Caco-2 (cell line): ENCODE data around the gene TAF6L. TPM values are rescaled to one million over a fixed set of nuclear protein-coding genes. Genes with fewer than 3 reads are reported as not detected.

Source experiments
- BruUV-seq: library from RNA; stranded (reverse); fragments of 400-500 nt; replicated peaks from 2 replicates; lab custom pipeline; 2021; lab: Mats Ljungman, UMichigan
- CTCF ChIA-PET: fragments of 300-600 bp; sonication (Branson Sonifier 250); formaldehyde crosslinking; loops from one replicate; lab custom pipeline; 2022; ENCODE audit warnings: antibody characterized with exemption; lab: Charles Lee
- POLR2A ChIA-PET: fragments of 300-600 bp; sonication (Branson Sonifier 250); formaldehyde crosslinking; loops from one replicate; lab custom pipeline; 2022; ENCODE audit warnings: antibody characterized with exemption; lab: Charles Lee
- DNase-seq, 2 experiments: peaks; one replicate each; pipeline versions ENCODE4 v3.0.0 to v3.0.0-alpha.2; 2020 to 2022
- H3K27me3 ChIP-seq: replicated peaks from 2 replicates; pipeline ENCODE4 v1.6.0; 2011; ENCODE audit warnings: low read length; ENCODE audit not compliant: control insufficient read depth, insufficient read depth
- H3K36me3 ChIP-seq: 2 replicates; pipeline ENCODE4 v1.5.1; 2011; ENCODE audit warnings: low read length; ENCODE audit not compliant: control insufficient read depth, insufficient read depth
- H3K4me1 ChIP-seq: fragments of 250-450 bp; sonication (Bioruptor Pico); 2 replicates; pipeline ENCODE4 v1.5.1; 2020; ENCODE audit warnings: mild to moderate bottlenecking
- H3K4me3 ChIP-seq: 2 replicates; pipeline ENCODE4 v1.5.1; 2011; ENCODE audit warnings: low read depth, mild to moderate bottlenecking, control low read depth, low read length
- H3K9me3 ChIP-seq: fragments of 250-450 bp; sonication (Bioruptor Pico); 2 replicates; pipeline ENCODE4 v1.5.1; 2020; ENCODE audit warnings: mild to moderate bottlenecking, moderate library complexity
- H3K27ac Mint-ChIP-seq: one replicate; pipeline ENCODE4 v1.8.0; 2022; ENCODE audit warnings: mixed read lengths; ENCODE audit not compliant: unreplicated experiment
- H3K27me3 Mint-ChIP-seq: one replicate; pipeline ENCODE4 v1.8.0; 2022; ENCODE audit warnings: mixed read lengths; ENCODE audit not compliant: insufficient read depth, unreplicated experiment
- H3K36me3 Mint-ChIP-seq: one replicate; pipeline ENCODE4 v1.8.0; 2022; ENCODE audit warnings: mild to moderate bottlenecking, mixed read lengths; ENCODE audit not compliant: insufficient read depth, unreplicated experiment
- H3K4me1 Mint-ChIP-seq: one replicate; pipeline ENCODE4 v1.8.0; 2022; ENCODE audit warnings: low read depth, mixed read lengths; ENCODE audit not compliant: unreplicated experiment
- H3K4me3 Mint-ChIP-seq: one replicate; pipeline ENCODE4 v1.8.0; 2022; ENCODE audit warnings: mild to moderate bottlenecking, moderate library complexity, mixed read lengths; ENCODE audit not compliant: unreplicated experiment
- H3K9me3 Mint-ChIP-seq: one replicate; pipeline ENCODE4 v1.8.0; 2022; ENCODE audit warnings: mixed read lengths; ENCODE audit not compliant: unreplicated experiment
- intact Hi-C: fragments of 100-400 bp; cut with micrococcal nuclease; formaldehyde crosslinking; loops from one replicate; pipeline ENCODE4 v1.10.0; 2022; ENCODE audit not compliant: unreplicated experiment
- total RNA-seq: library from RNA; stranded (reverse); gene quantifications from 2 replicates; pipeline ENCODE4 v1.2.3, GENCODE V29; 2022
- TF ChIP-seq, protein P1 (sequence below), 2 experiments: fragments of 200-600 bp in 1 of 2; IDR thresholded peaks; 1 replicate in 1 of 2; 2 replicates in 1 of 2; pipeline versions ENCODE4 v1.5.1 to v1.8.0; 2011 to 2022; ENCODE audit warnings: antibody characterized with exemption in 1 of 2, control low read depth in 1 of 2, inconsistent platforms in 1 of 2, low read depth in 1 of 2, low read length in 1 of 2, mild to moderate bottlenecking in 1 of 2, moderate library complexity in 1 of 2; ENCODE audit not compliant: insufficient read depth in 1 of 2, severe bottlenecking in 1 of 2, unreplicated experiment in 1 of 2

The TAF6L gene
- total RNA-seq, 1 experiment from 2014 or later: 26.8 TPM

DNA sequence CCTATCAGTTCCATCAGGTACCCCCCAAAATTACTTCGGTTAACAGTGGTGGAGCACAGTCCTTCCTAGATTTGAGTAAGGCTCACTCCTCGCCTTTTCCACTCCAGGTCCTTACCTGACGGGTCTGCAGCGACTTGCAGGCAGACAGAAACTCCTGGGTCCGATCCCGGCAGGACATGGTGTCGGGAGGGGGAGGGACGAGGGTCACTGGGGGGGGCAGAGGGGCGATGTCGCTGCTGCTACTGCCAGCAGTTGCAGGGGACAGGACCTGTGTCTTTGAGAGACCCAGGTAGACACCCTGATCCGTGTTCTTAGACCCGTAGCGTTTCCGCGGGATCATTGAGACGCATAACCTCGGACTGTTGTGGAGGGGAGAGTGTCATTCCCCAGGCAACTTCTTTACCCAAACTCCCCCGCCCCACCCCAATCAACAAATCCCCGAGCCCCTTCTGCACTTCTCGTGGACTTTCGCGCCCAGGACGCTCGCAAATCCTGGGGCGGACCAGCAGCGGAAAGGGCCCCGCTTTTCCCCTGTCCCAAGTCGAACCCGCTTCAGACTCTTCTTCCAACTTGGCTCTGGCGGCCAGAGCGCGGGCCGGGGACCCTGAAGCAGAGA lies 59.8 kb downstream of the TAF6L start:
- H3K9me3 ChIP-seq: no peaks in the 10 kb centered on the region
- H3K27me3 ChIP-seq: no peaks in the 10 kb centered on the region
- H3K4me1 ChIP-seq: no peaks in the 10 kb centered on the region
- TF ChIP-seq, protein P1, sequence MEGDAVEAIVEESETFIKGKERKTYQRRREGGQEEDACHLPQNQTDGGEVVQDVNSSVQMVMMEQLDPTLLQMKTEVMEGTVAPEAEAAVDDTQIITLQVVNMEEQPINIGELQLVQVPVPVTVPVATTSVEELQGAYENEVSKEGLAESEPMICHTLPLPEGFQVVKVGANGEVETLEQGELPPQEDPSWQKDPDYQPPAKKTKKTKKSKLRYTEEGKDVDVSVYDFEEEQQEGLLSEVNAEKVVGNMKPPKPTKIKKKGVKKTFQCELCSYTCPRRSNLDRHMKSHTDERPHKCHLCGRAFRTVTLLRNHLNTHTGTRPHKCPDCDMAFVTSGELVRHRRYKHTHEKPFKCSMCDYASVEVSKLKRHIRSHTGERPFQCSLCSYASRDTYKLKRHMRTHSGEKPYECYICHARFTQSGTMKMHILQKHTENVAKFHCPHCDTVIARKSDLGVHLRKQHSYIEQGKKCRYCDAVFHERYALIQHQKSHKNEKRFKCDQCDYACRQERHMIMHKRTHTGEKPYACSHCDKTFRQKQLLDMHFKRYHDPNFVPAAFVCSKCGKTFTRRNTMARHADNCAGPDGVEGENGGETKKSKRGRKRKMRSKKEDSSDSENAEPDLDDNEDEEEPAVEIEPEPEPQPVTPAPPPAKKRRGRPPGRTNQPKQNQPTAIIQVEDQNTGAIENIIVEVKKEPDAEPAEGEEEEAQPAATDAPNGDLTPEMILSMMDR (IDR thresholded peaks at IDR 0.05; ENCODE audit: insufficient read depth in 1 of 2, low read depth in 1 of 2, low read length in 1 of 2, severe bottlenecking in 1 of 2, unreplicated experiment in 1 of 2): no peak
- Mint-ChIP-seq H3K27ac (peak overlapping the region; percentile 100), H3K4me1 (peaks cover 5% of the 10 kb centered on the region), H3K36me3 (peaks cover 81% of the 10 kb centered on the region), H3K27me3 (no peaks in the 10 kb centered on the region), H3K4me3 (peak overlapping the region; percentile 90), H3K9me3 (no peaks in the 10 kb centered on the region)
- BruUV-seq: no TSS peak
- ChIA-PET CTCF (interaction anchor here (1.0 to 1.7 kb wide), 2 partner anchors 10 to 44 kb away, joined by 4 to 20 read pairs; partner anchors contain the start of gene TMEM179B), POLR2A (interaction anchor here (0.6 to 1.7 kb wide), 16 partner anchors 10 to 240 kb away, joined by 3 to 68 read pairs (median 6); partner anchors contain the start of genes HNRNPUL2, SLC3A2, TMEM179B and TMEM223)
- intact Hi-C loops: no loop called here
- peak overlapping the region; percentile 66 for H3K4me3 ChIP-seq
- peak in 1 of 2 experiments; percentile 27 for DNase-seq
- peaks cover 10% of the 10 kb centered on the region; the same call in 1 of the 2 replicates for H3K36me3 ChIP-seq

DNA sequence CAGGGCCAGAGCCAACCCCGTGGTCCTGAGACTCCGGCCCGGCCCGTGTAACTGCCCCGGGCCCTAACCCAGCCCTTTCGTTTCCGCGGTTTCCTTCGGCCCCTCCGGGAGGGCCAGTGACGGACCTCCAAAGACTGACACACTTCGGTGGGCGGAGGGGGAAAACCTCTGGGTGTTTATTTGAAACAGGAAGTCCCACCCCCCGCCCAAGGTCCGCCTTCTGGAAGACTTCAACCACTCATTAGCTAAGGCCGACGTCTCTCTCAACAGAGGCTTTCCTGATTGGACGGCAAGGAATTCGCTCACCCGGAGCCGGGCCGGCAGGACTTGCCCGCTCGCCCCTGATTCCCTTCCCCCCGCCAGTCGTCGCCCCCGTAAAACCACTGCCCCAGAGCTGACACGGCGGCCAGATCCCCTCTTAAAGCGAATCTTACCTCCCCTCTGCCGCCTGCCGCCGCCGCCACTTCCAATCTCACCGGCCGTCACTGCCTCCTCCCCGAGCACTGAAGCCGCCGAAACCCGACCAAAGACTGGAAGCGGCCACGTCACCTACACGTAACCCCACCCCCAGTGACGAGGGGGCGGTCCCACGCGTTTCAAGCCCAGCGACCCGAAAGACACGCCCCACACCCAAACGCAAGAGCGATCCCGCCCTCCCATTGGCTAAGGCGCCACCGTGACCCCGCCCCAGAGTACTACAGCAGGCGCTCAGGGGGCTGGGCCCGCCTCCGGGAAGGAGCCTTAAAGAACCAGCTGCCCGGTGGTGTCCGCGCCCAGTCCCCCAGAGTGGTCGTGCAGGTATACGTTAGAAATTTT lies 60.5 kb downstream of the TAF6L start, which contains the start of gene STX5:
Gene STX5, minus strand, starts transcription at position 532 of the 816 bp plus-strand sequence. CDS start 808 bp downstream, outside the sequence.
- Mint-ChIP-seq H3K4me3 (peak within 1 kb of the TSS; percentile 90), H3K27me3 (no peaks in the 10 kb centered on the region), H3K36me3 (peaks cover 85% of the 10 kb centered on the region), H3K9me3 (no peaks in the 10 kb centered on the region), H3K27ac (peak within 1 kb of the TSS; percentile 100), H3K4me1 (peaks cover 5% of the 10 kb centered on the region)
- TF ChIP-seq, protein P1 (IDR thresholded peaks at IDR 0.05; ENCODE audit: insufficient read depth in 1 of 2, low read depth in 1 of 2, low read length in 1 of 2, severe bottlenecking in 1 of 2, unreplicated experiment in 1 of 2): no peak
- DNase-seq: peak; percentile 99
- intact Hi-C loops: loop anchor here (1.0 to 2.0 kb wide), 3 partner anchors 10 to 45 kb away; partner anchors contain the start of genes NXF1 and TMEM179B
- Histone ChIP-seq H3K4me1 (no peaks in the 10 kb centered on the region), H3K27me3 (no peaks in the 10 kb centered on the region), H3K36me3 (peaks cover 10% of the 10 kb centered on the region; the same call in 1 of the 2 replicates), H3K4me3 (peak within 1 kb of the TSS; percentile 66), H3K9me3 (no peaks in the 10 kb centered on the region)
- POLR2A ChIA-PET: interaction anchor here (0.5 to 1.7 kb wide), 26 partner anchors 9 to 1472 kb away, joined by 3 to 68 read pairs (median 5); partner anchors contain the start of genes CSKMT, HNRNPUL2, SLC3A2 and TMEM179B
- CTCF ChIA-PET: interaction anchor here (0.6 to 1.7 kb wide), 5 partner anchors 10 to 538 kb away, joined by 3 to 20 read pairs (median 4); partner anchors contain the start of genes SLC22A9 and TMEM179B
- BruUV-seq: TSS peak; percentile 46
